Measurements from ENCODE around the gene MYH10. TPM values are rescaled to one million over a fixed set of nuclear protein-coding genes. Genes with fewer than 3 reads are reported as not detected.
A peak's percentile ranks its signal among the peaks of the same experiment; 100 is the strongest.

Gene MYH10
- total and polyA plus RNA-seq, 8 donors: 1.8 to 104 (median 11.2) TPM

DNA sequence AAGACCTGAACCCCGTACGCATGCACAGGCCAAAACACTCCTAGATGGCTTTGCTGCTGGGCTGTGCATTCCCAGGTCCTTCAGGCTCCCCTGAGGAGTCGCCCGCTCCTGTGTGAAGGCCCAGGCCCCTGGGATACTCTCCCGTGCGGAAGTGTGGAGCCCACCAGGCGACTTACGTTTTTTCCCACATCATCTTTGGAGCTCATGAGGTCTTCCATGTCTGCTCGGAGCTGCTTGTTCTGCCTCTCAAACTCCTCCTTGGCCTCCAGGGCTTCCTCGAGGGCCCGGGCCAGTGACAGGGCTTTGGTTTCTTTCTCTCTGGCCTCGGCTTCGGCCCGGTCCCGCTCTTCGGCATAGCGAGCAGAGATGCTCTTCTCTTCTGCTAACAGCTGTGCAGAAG lies 138.4 kb downstream of the MYH10 start:
- intact Hi-C loops (cut with DNase I; ENCODE audit: low total_unique reads): no loop called here
- 96 to 97% (median 97%) methylated on average over 17 of the region's 17 CpGs for WGBS, 5 donors

DNA sequence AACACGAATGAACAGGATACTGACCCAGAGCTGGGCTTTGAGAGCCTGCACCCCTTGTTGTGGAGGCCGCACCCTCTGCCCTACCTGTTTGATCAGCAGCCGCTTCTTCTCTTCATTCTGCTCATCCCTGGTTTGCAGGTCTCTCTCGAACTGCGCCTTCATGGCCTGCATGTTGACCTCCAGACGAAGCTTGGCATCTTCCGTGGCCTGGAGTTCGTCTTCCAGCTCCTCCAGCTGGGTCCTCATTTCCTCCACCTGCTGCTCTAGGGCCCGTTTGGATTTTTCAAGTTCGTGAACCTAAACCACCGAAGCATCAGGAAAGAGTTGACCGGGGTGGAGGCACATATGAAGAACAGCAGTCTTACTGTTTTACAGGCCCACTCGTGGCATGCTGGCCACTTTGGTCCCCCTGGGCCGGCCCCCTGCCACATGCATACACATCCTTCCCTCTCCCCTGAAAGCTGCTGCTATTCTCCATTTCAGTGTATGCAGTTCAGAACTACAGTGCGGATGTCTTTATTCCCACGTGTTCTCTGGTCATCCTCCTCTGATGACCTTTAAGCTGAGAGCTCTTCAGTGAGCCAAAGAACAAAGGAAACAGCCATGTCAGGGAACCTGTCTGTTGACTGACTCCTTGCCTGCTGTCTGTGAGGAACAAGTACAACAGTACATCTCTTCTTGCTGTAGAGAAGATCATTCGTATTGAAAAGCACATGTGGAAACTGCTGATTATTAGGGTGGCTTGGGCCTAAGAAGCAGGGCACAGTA lies 140.1 kb downstream of the MYH10 start:
- no peaks in the 10 kb centered on the region for H3K4me1 ChIP-seq
- DNase-seq: no peak
- WGBS, 5 donors: 85 to 92% (median 88%) methylated on average over 17 of the region's 17 CpGs
- peaks cover 19 to 97% (median 54%) of the 10 kb centered on the region in 4 donors for H3K36me3 ChIP-seq
- no peaks in the 10 kb centered on the region for H3K27me3 ChIP-seq
- H3K27ac ChIP-seq: no peak overlapping the region
- no peak overlapping the region for H3K4me3 ChIP-seq
- intact Hi-C loops (cut with DNase I; ENCODE audit: low total_unique reads): no loop called here
- no peaks in the 10 kb centered on the region for H3K9me3 ChIP-seq
- TF ChIP-seq EP300 (IDR thresholded peaks at IDR 0.05): no peak
- TF ChIP-seq, protein P1, sequence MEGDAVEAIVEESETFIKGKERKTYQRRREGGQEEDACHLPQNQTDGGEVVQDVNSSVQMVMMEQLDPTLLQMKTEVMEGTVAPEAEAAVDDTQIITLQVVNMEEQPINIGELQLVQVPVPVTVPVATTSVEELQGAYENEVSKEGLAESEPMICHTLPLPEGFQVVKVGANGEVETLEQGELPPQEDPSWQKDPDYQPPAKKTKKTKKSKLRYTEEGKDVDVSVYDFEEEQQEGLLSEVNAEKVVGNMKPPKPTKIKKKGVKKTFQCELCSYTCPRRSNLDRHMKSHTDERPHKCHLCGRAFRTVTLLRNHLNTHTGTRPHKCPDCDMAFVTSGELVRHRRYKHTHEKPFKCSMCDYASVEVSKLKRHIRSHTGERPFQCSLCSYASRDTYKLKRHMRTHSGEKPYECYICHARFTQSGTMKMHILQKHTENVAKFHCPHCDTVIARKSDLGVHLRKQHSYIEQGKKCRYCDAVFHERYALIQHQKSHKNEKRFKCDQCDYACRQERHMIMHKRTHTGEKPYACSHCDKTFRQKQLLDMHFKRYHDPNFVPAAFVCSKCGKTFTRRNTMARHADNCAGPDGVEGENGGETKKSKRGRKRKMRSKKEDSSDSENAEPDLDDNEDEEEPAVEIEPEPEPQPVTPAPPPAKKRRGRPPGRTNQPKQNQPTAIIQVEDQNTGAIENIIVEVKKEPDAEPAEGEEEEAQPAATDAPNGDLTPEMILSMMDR (IDR thresholded peaks at IDR 0.05): no peak
- no peak for TF ChIP-seq POLR2A (IDR thresholded peaks at IDR 0.05)
- no peak for TF ChIP-seq POLR2AphosphoS5 (IDR thresholded peaks at IDR 0.05)

More for the DNA sequence above, 138.4 kb downstream of the MYH10 start:
- H3K27ac ChIP-seq: no peak overlapping the region
- H3K4me3 ChIP-seq: no peak overlapping the region
- H3K36me3 ChIP-seq: peaks cover 17 to 98% (median 56%) of the 10 kb centered on the region in 4 donors
- H3K27me3 ChIP-seq: no peaks in the 10 kb centered on the region
- no peaks in the 10 kb centered on the region for H3K9me3 ChIP-seq
- TF ChIP-seq POLR2AphosphoS5 (IDR thresholded peaks at IDR 0.05): no peak
- no peak for TF ChIP-seq EP300 (IDR thresholded peaks at IDR 0.05)
- no peak for TF ChIP-seq POLR2A (IDR thresholded peaks at IDR 0.05)
- TF ChIP-seq, protein P1 (IDR thresholded peaks at IDR 0.05): no peak
- no peaks in the 10 kb centered on the region for H3K4me1 ChIP-seq
- no peak for DNase-seq

DNA sequence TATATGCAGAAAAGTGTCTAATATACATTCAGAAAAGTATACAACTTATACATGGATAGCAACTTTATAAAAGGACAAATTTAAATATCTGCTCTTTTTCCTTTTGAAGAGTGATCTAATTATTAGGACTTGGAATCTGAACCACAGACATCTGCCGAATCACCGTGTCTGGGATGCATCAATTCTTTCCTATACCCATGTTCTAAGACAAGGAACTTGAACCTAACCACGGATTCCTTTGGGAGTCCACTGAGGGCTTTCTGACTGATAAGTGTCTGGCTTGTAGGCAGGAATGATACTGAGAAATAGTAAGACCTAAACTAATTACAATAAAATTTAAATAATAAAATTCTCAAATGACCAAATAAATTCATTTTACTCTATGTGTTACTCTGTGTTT lies 140.7 kb downstream of the MYH10 start:
- 88 to 93% (median 89%) methylated on average over 3 of the region's 3 CpGs for WGBS, 5 donors
- H3K27ac ChIP-seq: no peak overlapping the region
- H3K4me3 ChIP-seq: no peak overlapping the region
- no peak for DNase-seq
- intact Hi-C loops (cut with DNase I; ENCODE audit: low total_unique reads): no loop called here
- H3K9me3 ChIP-seq: no peaks in the 10 kb centered on the region
- H3K4me1 ChIP-seq: no peaks in the 10 kb centered on the region
- TF ChIP-seq POLR2AphosphoS5 (IDR thresholded peaks at IDR 0.05) (no peak), EP300 (IDR thresholded peaks at IDR 0.05) (no peak), POLR2A (IDR thresholded peaks at IDR 0.05) (no peak)
- TF ChIP-seq, protein P1 (IDR thresholded peaks at IDR 0.05): no peak
- no peaks in the 10 kb centered on the region for H3K27me3 ChIP-seq
- peaks cover 19 to 93% (median 54%) of the 10 kb centered on the region in 4 donors for H3K36me3 ChIP-seq

DNA sequence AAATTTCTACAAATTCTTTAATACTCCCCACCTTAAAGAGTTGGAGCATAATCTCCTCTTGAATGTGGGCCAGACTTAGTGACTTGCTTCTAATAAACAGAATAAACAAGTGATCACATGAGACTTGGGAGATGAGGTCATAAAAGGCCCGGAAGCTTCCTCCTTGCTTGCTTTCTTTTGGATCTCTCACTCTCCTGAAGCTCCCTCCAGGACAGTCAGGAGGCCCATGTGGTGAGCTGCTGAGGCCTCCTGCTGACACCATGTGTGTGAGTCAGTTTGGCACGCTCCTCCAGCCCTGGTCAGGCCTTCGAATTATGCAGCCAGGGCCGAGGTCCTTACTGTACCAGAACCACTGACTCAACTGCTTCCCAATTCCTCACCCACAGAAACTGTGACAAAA lies 141.6 kb downstream of the MYH10 start:
- Histone ChIP-seq H3K4me1 (no peaks in the 10 kb centered on the region), H3K27ac (peak overlapping the region in 1 of 5 donors; percentile 60), H3K4me3 (no peak overlapping the region), H3K27me3 (no peaks in the 10 kb centered on the region), H3K36me3 (peaks cover 19 to 91% (median 57%) of the 10 kb centered on the region in 4 donors), H3K9me3 (peaks cover 0 to 9% (median 0%) of the 10 kb centered on the region in 4 donors)
- intact Hi-C loops (cut with DNase I; ENCODE audit: low total_unique reads): no loop called here
- peak in 1 of 3 donors; percentile 21 for TF ChIP-seq POLR2AphosphoS5 (IDR thresholded peaks at IDR 0.05)
- TF ChIP-seq, protein P1 (IDR thresholded peaks at IDR 0.05): no peak
- WGBS, 5 donors: 68 to 84% (median 78%) methylated on average over 4 of the region's 4 CpGs
- DNase-seq: no peak

All from stomach (tissue), 9 donors.